IPS-15b (cell line): Measurements from ENCODE around the gene PRDM16.

Experiments
- H3K27me3 ChIP-seq: one replicate; pipeline ENCODE4 v1.6.1; 2013; ENCODE audit warnings: low read length; ENCODE audit not compliant: control insufficient read depth, insufficient read depth
- H3K36me3 ChIP-seq: one replicate; pipeline ENCODE4 v1.6.1; 2013; ENCODE audit warnings: low read length; ENCODE audit not compliant: control insufficient read depth, insufficient read depth
- H3K4me1 ChIP-seq: one replicate; pipeline ENCODE4 v1.6.1; 2013; ENCODE audit warnings: mild to moderate bottlenecking, low read length; ENCODE audit not compliant: control insufficient read depth, insufficient read depth
- H3K4me3 ChIP-seq: one replicate; pipeline ENCODE4 v1.5.1; 2013; ENCODE audit warnings: low read depth, low read length
- H3K9ac ChIP-seq: one replicate; pipeline ENCODE4 v1.6.1; 2013; ENCODE audit warnings: low read depth, mild to moderate bottlenecking, low read length
- H3K9me3 ChIP-seq: one replicate; pipeline ENCODE4 v1.6.1; 2013; ENCODE audit warnings: mild to moderate bottlenecking, low read length; ENCODE audit not compliant: control insufficient read depth, insufficient read depth

The PRDM16 gene

DNA sequence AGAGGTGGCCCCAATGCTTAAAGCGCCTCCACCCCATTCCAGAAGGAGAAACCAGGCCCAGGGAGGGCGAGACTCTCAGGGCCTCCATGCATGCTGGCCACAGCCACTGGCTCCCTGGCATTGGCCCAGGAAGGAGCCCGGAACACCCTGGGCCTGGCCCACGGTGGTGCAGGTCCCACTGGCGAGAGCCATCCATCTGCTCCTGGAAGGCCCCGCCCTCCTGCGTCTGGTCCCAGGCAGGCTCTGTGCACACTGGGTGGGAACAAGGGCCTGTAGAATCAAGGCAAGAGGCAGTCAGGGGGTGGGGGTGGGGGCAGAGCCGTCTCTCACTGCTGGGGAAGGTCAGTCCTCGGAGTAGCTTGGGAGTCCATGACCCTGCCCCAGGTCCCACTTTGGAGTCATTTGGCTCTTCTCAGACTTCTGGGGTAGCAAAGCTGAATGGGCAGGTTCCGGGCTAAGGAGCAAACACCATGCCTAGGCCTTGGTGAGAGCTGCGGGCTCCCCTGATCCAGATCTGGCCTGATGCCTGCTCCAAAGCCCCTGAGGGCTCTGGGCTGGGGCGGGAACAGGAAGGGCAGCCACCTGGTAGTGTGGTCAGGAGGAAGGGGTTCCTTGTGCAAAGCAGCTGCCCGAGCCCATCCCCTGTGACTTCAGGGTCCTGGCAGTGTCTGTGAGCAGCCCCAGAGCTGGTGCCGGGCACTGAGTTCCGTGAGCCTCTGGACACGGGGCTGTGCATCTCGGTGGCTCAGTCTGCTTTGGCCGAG lies 278.4 kb downstream of the PRDM16 start:
- Histone ChIP-seq H3K27me3 (no peaks in the 10 kb centered on the region), H3K9ac (no peak overlapping the region), H3K36me3 (no peaks in the 10 kb centered on the region), H3K4me1 (peaks cover 2% of the 10 kb centered on the region), H3K9me3 (no peaks in the 10 kb centered on the region), H3K4me3 (no peak overlapping the region)

GRCh38 chr1:3348196-3348865 lies 279.3 kb downstream of the PRDM16 start:
- no peak overlapping the region for H3K4me3 ChIP-seq
- H3K27me3 ChIP-seq: no peaks in the 10 kb centered on the region
- no peaks in the 10 kb centered on the region for H3K9me3 ChIP-seq
- H3K4me1 ChIP-seq: peaks cover 3% of the 10 kb centered on the region
- no peaks in the 10 kb centered on the region for H3K36me3 ChIP-seq
- no peak overlapping the region for H3K9ac ChIP-seq

- no peak overlapping the region for H3K9ac ChIP-seq
- H3K9me3 ChIP-seq: no peaks in the 10 kb centered on the region
- no peak overlapping the region for H3K4me3 ChIP-seq
- peaks cover 3% of the 10 kb centered on the region for H3K4me1 ChIP-seq
- H3K36me3 ChIP-seq: no peaks in the 10 kb centered on the region
- H3K27me3 ChIP-seq: no peaks in the 10 kb centered on the region
Observed at GRCh38 chr1:3349161-3349967, 280.4 kb downstream of the PRDM16 start.

DNA sequence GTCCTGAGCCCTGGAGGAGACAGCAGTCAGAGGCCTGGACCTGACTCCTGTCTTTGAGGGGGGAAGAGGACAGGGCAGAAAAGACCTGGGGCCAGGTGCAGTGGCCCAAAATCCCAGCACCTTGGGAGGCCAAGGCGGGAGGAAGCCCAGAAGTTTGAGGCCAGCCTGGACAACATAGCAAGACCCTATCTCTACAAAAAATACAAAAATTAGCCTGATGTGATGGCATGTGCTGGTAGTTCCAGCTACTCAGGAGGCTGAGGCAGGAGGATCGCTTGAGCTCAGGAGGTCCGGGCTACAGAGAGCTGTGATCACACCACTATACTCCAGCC lies 280.9 kb downstream of the PRDM16 start:
- peaks cover 3% of the 10 kb centered on the region for H3K4me1 ChIP-seq
- no peak overlapping the region for H3K9ac ChIP-seq
- no peaks in the 10 kb centered on the region for H3K9me3 ChIP-seq
- no peaks in the 10 kb centered on the region for H3K36me3 ChIP-seq
- H3K4me3 ChIP-seq: no peak overlapping the region
- H3K27me3 ChIP-seq: no peaks in the 10 kb centered on the region

- Histone ChIP-seq H3K4me1 (peaks cover 3% of the 10 kb centered on the region), H3K36me3 (no peaks in the 10 kb centered on the region), H3K9me3 (no peaks in the 10 kb centered on the region), H3K4me3 (no peak overlapping the region), H3K27me3 (no peaks in the 10 kb centered on the region), H3K9ac (no peak overlapping the region)
Observed at GRCh38 chr1:3350506-3351261, 281.7 kb downstream of the PRDM16 start.

- peaks cover 3% of the 10 kb centered on the region for H3K4me1 ChIP-seq
- no peaks in the 10 kb centered on the region for H3K27me3 ChIP-seq
- H3K36me3 ChIP-seq: no peaks in the 10 kb centered on the region
- H3K4me3 ChIP-seq: no peak overlapping the region
- no peak overlapping the region for H3K9ac ChIP-seq
- no peaks in the 10 kb centered on the region for H3K9me3 ChIP-seq
Observed at GRCh38 chr1:3351449-3352298, 282.7 kb downstream of the PRDM16 start.

DNA sequence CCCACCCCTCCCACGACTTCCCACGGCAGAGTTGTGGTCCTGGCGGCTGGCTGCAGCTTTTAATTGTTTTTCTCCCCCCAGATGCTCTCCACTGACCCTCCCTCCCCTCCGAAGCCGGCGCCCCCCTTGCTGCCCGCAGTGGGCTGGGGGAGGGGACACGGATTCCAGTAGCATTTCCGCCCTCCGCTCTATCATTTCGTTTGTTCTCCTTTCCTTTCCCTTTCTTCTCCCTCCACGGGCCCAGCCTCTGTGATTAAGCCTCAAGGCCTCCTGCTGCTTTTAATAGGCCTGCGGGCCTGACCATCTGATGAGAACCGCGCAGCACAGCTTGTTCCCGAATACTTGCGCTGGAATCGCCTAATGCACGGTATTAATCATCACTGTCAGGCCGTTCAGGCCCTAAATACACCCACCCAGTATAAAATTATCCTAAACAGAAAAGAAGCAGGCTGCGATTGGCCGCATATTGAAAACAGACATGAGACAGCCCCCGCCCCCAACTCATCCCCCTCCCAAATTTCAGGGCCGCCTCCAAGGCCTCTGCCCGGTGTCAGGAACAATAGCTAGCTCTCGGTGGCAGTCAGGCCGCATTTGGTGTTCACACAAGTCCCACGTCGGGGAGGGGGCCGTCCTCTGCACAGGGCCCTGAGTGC lies 283.4 kb downstream of the PRDM16 start:
- Histone ChIP-seq H3K27me3 (no peaks in the 10 kb centered on the region), H3K9ac (no peak overlapping the region), H3K4me3 (no peak overlapping the region), H3K4me1 (peaks cover 3% of the 10 kb centered on the region), H3K9me3 (no peaks in the 10 kb centered on the region), H3K36me3 (no peaks in the 10 kb centered on the region)

- Histone ChIP-seq H3K9ac (no peak overlapping the region), H3K9me3 (no peaks in the 10 kb centered on the region), H3K4me3 (no peak overlapping the region), H3K27me3 (no peaks in the 10 kb centered on the region), H3K4me1 (peaks cover 3% of the 10 kb centered on the region), H3K36me3 (no peaks in the 10 kb centered on the region)
Observed at GRCh38 chr1:3352952-3353331, 283.9 kb downstream of the PRDM16 start.

DNA sequence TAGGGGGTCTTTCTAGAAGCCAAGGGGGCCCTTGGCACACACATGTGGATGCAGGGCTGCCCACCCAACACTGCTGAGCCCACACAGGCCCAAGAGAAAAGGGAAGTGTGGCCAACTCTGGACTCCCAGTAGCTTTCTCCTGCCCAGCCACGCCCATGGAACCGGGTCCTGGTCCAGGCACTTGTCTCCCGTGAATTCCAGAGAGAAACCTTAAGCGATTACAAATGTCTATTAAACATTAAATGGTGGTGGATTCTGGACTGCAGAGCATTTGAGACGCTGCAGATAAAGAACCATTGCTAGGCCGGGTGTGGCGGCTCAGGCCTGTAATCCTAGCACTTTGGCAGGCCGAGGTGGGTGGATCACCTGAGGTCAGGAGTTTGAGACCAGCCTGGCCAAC lies 284.9 kb downstream of the PRDM16 start:
- H3K4me1 ChIP-seq: peaks cover 3% of the 10 kb centered on the region

DNA sequence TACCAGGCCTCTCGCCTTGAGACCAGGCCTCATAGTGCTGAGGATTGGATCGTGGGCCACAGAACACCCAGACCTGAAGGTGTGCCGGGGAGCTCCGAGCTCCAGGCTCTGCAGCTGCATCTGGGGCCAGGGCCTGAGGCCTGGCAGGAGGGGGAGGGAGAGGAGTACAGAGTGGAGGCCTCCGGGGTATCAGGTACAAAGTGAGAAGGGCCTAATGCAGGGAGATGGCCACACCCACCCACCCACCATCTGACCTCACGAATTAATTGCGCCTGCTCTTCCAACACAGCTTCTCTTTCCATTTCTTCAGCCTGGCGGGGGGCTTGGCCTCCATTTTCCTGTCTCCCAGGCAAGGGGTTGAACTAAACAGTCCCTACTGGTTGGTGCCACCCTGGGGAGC lies 286.1 kb downstream of the PRDM16 start:
- Histone ChIP-seq H3K4me1 (peaks cover 3% of the 10 kb centered on the region), H3K4me3 (no peak overlapping the region), H3K9ac (no peak overlapping the region), H3K27me3 (no peaks in the 10 kb centered on the region), H3K36me3 (no peaks in the 10 kb centered on the region), H3K9me3 (no peaks in the 10 kb centered on the region)

More for the DNA sequence above, 284.9 kb downstream of the PRDM16 start:
- H3K9ac ChIP-seq: no peak overlapping the region
- H3K4me3 ChIP-seq: no peak overlapping the region
- H3K9me3 ChIP-seq: no peaks in the 10 kb centered on the region
- H3K36me3 ChIP-seq: no peaks in the 10 kb centered on the region
- H3K27me3 ChIP-seq: no peaks in the 10 kb centered on the region
